Endodermal cell (in vitro differentiated cells): ENCODE data around the gene NOS3. TPM values are rescaled to one million over a fixed set of nuclear protein-coding genes. Genes with fewer than 3 reads are reported as not detected.
A peak's percentile ranks its signal among the peaks of the same experiment; 100 is the strongest.

Experiments used
- DNase-seq: peaks from one replicate; pipeline ENCODE4 v3.0.0-alpha.2; 2017
- H3K27ac ChIP-seq: 2 replicates; pipeline ENCODE4 v1.5.1; 2013; ENCODE audit warnings: mild to moderate bottlenecking, low read depth, low read length, moderate library complexity
- H3K27me3 ChIP-seq: 2 replicates; pipeline ENCODE4 v1.6.1; 2013; ENCODE audit warnings: mild to moderate bottlenecking, low read length, moderate library complexity; ENCODE audit not compliant: insufficient read depth, control insufficient read depth, poor library complexity, severe bottlenecking
- H3K36me3 ChIP-seq: 2 replicates; pipeline ENCODE4 v1.7.0; 2013; ENCODE audit warnings: mild to moderate bottlenecking, low read length, moderate library complexity; ENCODE audit not compliant: control insufficient read depth, insufficient read depth
- H3K4me1 ChIP-seq: one replicate; pipeline ENCODE4 v1.7.0; 2013; ENCODE audit warnings: low read length; ENCODE audit not compliant: control insufficient read depth, insufficient read depth
- H3K4me3 ChIP-seq: 2 replicates; pipeline ENCODE4 v1.5.1; 2013; ENCODE audit warnings: mild to moderate bottlenecking, low read length, moderate library complexity
- H3K9ac ChIP-seq: 2 replicates; pipeline ENCODE4 v1.6.1; 2013; ENCODE audit warnings: mild to moderate bottlenecking, low read length, moderate library complexity; ENCODE audit not compliant: poor library complexity, severe bottlenecking; ENCODE audit errors: extremely low read depth
- H3K9me3 ChIP-seq: 2 replicates; pipeline ENCODE4 v1.6.1; 2013; ENCODE audit warnings: mild to moderate bottlenecking, low read length, moderate library complexity; ENCODE audit not compliant: control insufficient read depth
- H3K27ac Mint-ChIP-seq: 2 replicates; pipeline ENCODE4 v1.8.0; 2020; ENCODE audit warnings: mixed read lengths
- H3K27me3 Mint-ChIP-seq: 2 replicates; pipeline ENCODE4 v1.8.0; 2021; ENCODE audit warnings: mild to moderate bottlenecking, mixed read lengths; ENCODE audit not compliant: insufficient read depth
- H3K36me3 Mint-ChIP-seq: 2 replicates; pipeline ENCODE4 v1.8.0; 2020; ENCODE audit warnings: low read depth, mixed read lengths
- H3K4me1 Mint-ChIP-seq: 2 replicates; pipeline ENCODE4 v1.8.0; 2020; ENCODE audit warnings: mixed read lengths
- H3K4me3 Mint-ChIP-seq: 2 replicates; pipeline ENCODE4 v1.8.0; 2020; ENCODE audit warnings: mild to moderate bottlenecking, moderate library complexity, mixed read lengths
- H3K9me3 Mint-ChIP-seq: 2 replicates; pipeline ENCODE4 v1.8.0; 2020; ENCODE audit warnings: mild to moderate bottlenecking, mixed read lengths
- WGBS, 2 experiments: methylation state at CpG; one replicate each; pipeline versions ENCODE4 v1.1.5 to v1.1.7; 2013; ENCODE audit warnings: missing lambda C conversion rate in 2 of 2, mixed read lengths in 1 of 2; ENCODE audit not compliant: insufficient coverage in 1 of 2, insufficient read length in 1 of 2; 5-methylcytosine and 5-hydroxymethylcytosine counted together
- long read RNA-seq, 4 experiments: library from polyadenylated mRNA in 2 of 4; library from RNA in 1 of 4; library from capped mRNA in 1 of 4; stranded (forward) in 3 of 4; unstranded in 1 of 4; transcript quantifications; one replicate each; pipeline ENCODE4 v2.0.0, GENCODE V29; 2020 to 2021; ENCODE audit warnings: inconsistent platforms in 1 of 4
- polyA plus RNA-seq, 2 experiments: library from polyadenylated mRNA; stranded (reverse); fragments of 50-300 nt; gene quantifications; one replicate each; pipeline ENCODE4 v1.2.3, GENCODE V29; 2013
- total RNA-seq, 2 donors: library from RNA; stranded (reverse); fragmentation: NEBNext Ultra II Directional in 1 of 2; extraction: Animal tissue kit (Norgen Biotek cat#: 25700) in 1 of 2; gene quantifications; 2 replicates in 1 of 2; 3 replicates in 1 of 2; pipeline ENCODE4 v1.2.1, GENCODE V29; 2021
- TF ChIP-seq, protein P1 (sequence below): fragments of 200-600 bp; sonication (generic); conservative IDR thresholded peaks from 2 replicates; pipeline ENCODE4 v1.5.0; 2021; ENCODE audit warnings: antibody characterized with exemption, mild to moderate bottlenecking

NOS3 gene
- 1 to 10 TPM; 2.3 to 9.1 TPM for total RNA-seq
- polyA plus RNA-seq (2013, experiment 1 of 2): 4.0 TPM
- 4.1 TPM for polyA plus RNA-seq (2013, experiment 2 of 2)
- long read RNA-seq, experiment 1, partial matches to known transcripts: 3 of 4 reads
- long read RNA-seq, experiment 1, other reads (novel, unspliced or antisense): 1 of 4 reads
- long read RNA-seq, experiment 2, full-length matches to known transcripts: 1 of 16 reads
- long read RNA-seq, experiment 2, partial matches to known transcripts: 9 of 16 reads
- long read RNA-seq, experiment 2, other reads (novel, unspliced or antisense): 6 of 16 reads
- long read RNA-seq, experiment 3, partial matches to known transcripts: 8 of 13 reads
- long read RNA-seq, experiment 3, other reads (novel, unspliced or antisense): 2 of 13 reads
- long read RNA-seq, experiment 4, partial matches to known transcripts: 1 of 2 reads
- long read RNA-seq, experiment 4, other reads (novel, unspliced or antisense): 0 of 2 reads

DNA sequence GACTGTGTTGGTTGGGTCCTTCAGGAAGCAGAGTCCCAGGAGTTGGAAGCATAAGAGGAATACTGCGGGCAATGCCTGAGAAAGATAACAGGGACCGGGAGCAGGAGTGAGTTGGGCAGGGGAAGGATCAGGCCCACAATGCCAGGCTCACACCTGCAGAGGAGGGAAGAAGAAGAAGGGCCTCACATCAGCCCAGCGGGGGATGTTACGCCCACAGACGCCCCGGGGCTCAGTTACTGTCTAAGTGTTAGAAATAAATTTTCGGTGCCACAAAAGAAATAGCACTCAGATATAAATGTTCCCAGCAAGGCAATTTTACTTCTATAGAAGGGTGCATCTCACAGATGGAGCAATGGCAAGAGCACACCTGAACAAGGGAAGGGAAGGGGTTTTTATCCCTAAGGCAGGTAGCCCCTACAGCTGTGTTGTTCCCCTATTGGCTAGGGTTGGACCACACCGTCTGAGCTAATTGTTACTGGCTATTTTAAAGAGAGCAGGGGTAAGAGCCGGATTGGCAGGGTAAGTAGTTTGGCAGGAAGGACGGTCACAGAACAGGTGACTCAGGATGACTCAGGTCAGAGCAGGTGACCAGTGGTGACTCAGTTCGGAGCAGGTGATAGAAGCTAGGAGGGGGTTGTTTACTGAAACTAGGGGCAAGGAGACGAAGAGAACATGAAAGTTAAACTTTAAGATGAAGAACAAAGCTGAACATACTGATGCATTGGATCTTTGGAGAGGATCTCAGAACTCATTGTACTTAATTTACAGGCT lies at the start of gene NOS3:
TSS of gene NOS3 (plus strand) at position 602 of the 771 bp plus-strand sequence. CDS start 2,787 bp downstream, outside the sequence.
- H3K4me3 Mint-ChIP-seq: no peak within 1 kb of the TSS

DNA sequence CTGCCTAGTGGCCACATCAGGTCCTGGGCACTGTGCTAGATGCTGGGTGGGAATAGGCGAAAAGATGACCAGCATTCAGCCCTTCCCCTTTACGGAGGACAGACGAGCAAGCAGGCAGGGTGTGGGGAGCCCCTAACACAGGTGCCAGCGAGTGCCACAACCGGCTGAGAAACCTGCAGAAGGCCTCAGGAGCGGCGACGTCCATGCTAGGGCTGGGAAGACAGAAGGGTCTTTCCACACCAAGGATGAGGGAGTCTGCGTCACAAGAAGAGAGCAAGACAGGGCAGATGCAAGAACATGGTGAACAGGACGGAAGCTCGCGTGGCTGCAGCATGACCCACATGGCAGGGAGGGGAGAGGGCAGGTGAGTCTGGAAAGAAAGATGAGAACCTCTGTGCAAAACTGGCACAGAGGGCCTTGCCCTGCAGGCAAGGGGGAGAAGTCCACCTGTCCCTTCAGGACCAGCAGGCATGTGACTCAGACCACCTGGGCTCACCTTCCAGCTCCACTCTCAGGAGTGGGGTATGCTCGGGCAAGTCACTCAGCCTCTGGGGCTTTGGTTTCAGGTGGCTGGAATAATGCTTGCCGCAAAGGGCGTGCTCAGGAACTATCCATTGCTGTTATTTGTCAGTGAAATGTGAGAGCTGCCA lies 49.3 kb upstream of the NOS3 start:
- Mint-ChIP-seq H3K36me3 (no peaks in the 10 kb centered on the region), H3K27ac (no peak overlapping the region), H3K4me3 (no peak overlapping the region), H3K9me3 (no peaks in the 10 kb centered on the region), H3K27me3 (peaks cover 7% of the 10 kb centered on the region), H3K4me1 (no peaks in the 10 kb centered on the region)
- H3K27me3 ChIP-seq: no peaks in the 10 kb centered on the region
- DNase-seq: no peak
- TF ChIP-seq, protein P1, sequence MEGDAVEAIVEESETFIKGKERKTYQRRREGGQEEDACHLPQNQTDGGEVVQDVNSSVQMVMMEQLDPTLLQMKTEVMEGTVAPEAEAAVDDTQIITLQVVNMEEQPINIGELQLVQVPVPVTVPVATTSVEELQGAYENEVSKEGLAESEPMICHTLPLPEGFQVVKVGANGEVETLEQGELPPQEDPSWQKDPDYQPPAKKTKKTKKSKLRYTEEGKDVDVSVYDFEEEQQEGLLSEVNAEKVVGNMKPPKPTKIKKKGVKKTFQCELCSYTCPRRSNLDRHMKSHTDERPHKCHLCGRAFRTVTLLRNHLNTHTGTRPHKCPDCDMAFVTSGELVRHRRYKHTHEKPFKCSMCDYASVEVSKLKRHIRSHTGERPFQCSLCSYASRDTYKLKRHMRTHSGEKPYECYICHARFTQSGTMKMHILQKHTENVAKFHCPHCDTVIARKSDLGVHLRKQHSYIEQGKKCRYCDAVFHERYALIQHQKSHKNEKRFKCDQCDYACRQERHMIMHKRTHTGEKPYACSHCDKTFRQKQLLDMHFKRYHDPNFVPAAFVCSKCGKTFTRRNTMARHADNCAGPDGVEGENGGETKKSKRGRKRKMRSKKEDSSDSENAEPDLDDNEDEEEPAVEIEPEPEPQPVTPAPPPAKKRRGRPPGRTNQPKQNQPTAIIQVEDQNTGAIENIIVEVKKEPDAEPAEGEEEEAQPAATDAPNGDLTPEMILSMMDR: no peak
- H3K9me3 ChIP-seq: no peaks in the 10 kb centered on the region
- no peak overlapping the region for H3K4me3 ChIP-seq
- H3K4me1 ChIP-seq: no peaks in the 10 kb centered on the region
- no peak overlapping the region for H3K27ac ChIP-seq
- no peaks in the 10 kb centered on the region for H3K36me3 ChIP-seq
- no peak overlapping the region for H3K9ac ChIP-seq
- WGBS, 2 experiments: 90 to 92% methylated on average over 14 to 15 of the region's 15 CpGs

More for the DNA sequence above, at the start of gene NOS3:
- peaks cover 43% of the 10 kb centered on the region for H3K27me3 Mint-ChIP-seq
- H3K9me3 Mint-ChIP-seq: peaks cover 21% of the 10 kb centered on the region
- H3K9ac ChIP-seq: no peak within 1 kb of the TSS
- WGBS, 2 experiments: 92 to 93% methylated on average over 10 to 12 of the region's 12 CpGs
- H3K4me1 ChIP-seq: peaks cover 6% of the 10 kb centered on the region
- TF ChIP-seq, protein P1: no peak
- no peak within 1 kb of the TSS for H3K27ac ChIP-seq
- H3K9me3 ChIP-seq: no peaks in the 10 kb centered on the region
- no peaks in the 10 kb centered on the region for H3K36me3 Mint-ChIP-seq
- peak; percentile 85 for DNase-seq
- H3K4me3 ChIP-seq: no peak within 1 kb of the TSS
- peaks cover 6% of the 10 kb centered on the region for H3K4me1 Mint-ChIP-seq
- peaks cover 4% of the 10 kb centered on the region for H3K27me3 ChIP-seq
- no peak within 1 kb of the TSS for H3K27ac Mint-ChIP-seq
- H3K36me3 ChIP-seq: no peaks in the 10 kb centered on the region

DNA sequence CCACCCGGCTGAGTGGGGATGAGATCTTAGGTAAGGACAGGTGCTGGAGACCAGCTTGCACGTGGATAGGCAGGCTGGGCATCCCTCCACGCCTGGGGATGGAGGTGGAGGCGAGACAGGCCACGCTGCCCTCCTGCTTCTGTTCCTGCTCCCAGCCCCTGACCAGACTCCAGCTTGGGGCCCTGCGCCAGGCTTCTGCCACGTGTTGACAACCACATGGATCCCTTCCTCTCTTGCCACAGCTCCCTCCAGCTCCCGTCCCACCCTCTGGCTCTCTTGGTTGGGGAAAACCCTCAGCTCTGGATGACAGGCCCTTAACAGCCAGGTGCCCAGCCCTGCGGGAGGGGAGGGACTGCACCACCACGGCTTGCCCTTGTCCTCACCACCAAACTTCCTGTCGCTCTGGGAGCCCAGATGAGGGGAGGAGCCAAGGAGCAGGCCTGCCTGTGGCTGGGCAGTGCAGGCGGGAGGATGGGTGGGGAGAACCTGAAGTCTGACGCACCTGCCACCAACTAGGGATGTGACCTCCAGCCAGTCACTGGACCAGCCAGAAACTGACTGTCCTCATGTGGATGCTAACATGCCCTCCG lies 48.7 kb upstream of the NOS3 start:
- peak; percentile 79 for DNase-seq
- TF ChIP-seq, protein P1: no peak
- Histone ChIP-seq H3K27ac (no peak overlapping the region), H3K9me3 (no peaks in the 10 kb centered on the region), H3K9ac (no peak overlapping the region), H3K36me3 (no peaks in the 10 kb centered on the region), H3K27me3 (no peaks in the 10 kb centered on the region), H3K4me1 (no peaks in the 10 kb centered on the region), H3K4me3 (no peak overlapping the region)
- H3K36me3 Mint-ChIP-seq: no peaks in the 10 kb centered on the region
- no peak overlapping the region for H3K4me3 Mint-ChIP-seq
- no peaks in the 10 kb centered on the region for H3K4me1 Mint-ChIP-seq
- H3K9me3 Mint-ChIP-seq: no peaks in the 10 kb centered on the region
- WGBS, 2 experiments: 78 to 88% methylated on average over 2 to 14 of the region's 14 CpGs
- H3K27ac Mint-ChIP-seq: no peak overlapping the region
- peaks cover 9% of the 10 kb centered on the region for H3K27me3 Mint-ChIP-seq
